Kidney glomerular epithelial cell (primary cell): ENCODE data around the gene DCTD.

ENCODE experiments used
- DNase-seq: peaks from one replicate; lab custom pipeline; 2025; lab: John Stamatoyannopoulos, UW

The DCTD gene

GRCh38 chr4:182871616-182872015 lies 45.6 kb downstream of the DCTD start:
- DNase-seq: no peak

GRCh38 chr4:182869697-182870096 lies 47.5 kb downstream of the DCTD start:
- DNase-seq: no peak

- DNase-seq: no peak
Observed at GRCh38 chr4:182866746-182867145, 50.4 kb downstream of the DCTD start.

- no peak for DNase-seq
Observed at GRCh38 chr4:182863501-182863900, 53.7 kb downstream of the DCTD start.

GRCh38 chr4:182862921-182863320 lies 54.3 kb downstream of the DCTD start:
- no peak for DNase-seq

- no peak for DNase-seq
Observed at GRCh38 chr4:182862141-182862875, 54.9 kb downstream of the DCTD start.

GRCh38 chr4:182861346-182861745 lies 55.8 kb downstream of the DCTD start:
- no peak for DNase-seq

GRCh38 chr4:182859730-182860129 lies 57.5 kb downstream of the DCTD start:
- DNase-seq: no peak

GRCh38 chr4:182858711-182859110 lies 58.5 kb downstream of the DCTD start:
- DNase-seq: no peak

GRCh38 chr4:182856862-182857261 lies 60.3 kb downstream of the DCTD start:
- DNase-seq: no peak

GRCh38 chr4:182855877-182856276 lies 61.3 kb downstream of the DCTD start:
- no peak for DNase-seq

- no peak for DNase-seq
Observed at GRCh38 chr4:182855312-182855711, 61.9 kb downstream of the DCTD start.

GRCh38 chr4:182854466-182854865 lies 62.7 kb downstream of the DCTD start:
- DNase-seq: no peak

- no peak for DNase-seq
Observed at GRCh38 chr4:182853731-182854330, 63.4 kb downstream of the DCTD start.

- no peak for DNase-seq
Observed at GRCh38 chr4:182848685-182849084, 68.5 kb downstream of the DCTD start.

- no peak for DNase-seq
Observed at GRCh38 chr4:182847576-182848450, 69.4 kb downstream of the DCTD start.

GRCh38 chr4:182846036-182846435 lies 71.2 kb downstream of the DCTD start:
- DNase-seq: no peak

- DNase-seq: no peak
Observed at GRCh38 chr4:182845618-182846017, 71.6 kb downstream of the DCTD start.

GRCh38 chr4:182843808-182844325 lies 73.3 kb downstream of the DCTD start:
- no peak for DNase-seq

GRCh38 chr4:182842759-182843390 lies 74.3 kb downstream of the DCTD start:
- no peak for DNase-seq

GRCh38 chr4:182842104-182842600 lies 75.0 kb downstream of the DCTD start:
- no peak for DNase-seq

GRCh38 chr4:182840108-182840507 lies 77.1 kb downstream of the DCTD start:
- no peak for DNase-seq
